ENCODE results near the gene PCNX1. TPM values are rescaled to one million over a fixed set of nuclear protein-coding genes. Genes with fewer than 3 reads are reported as not detected.

The PCNX1 gene
- total and polyA plus RNA-seq, 9 of the 15 experiments (the other 6 are each of a cell fraction or from before 2014, with no cell fraction given): 0.30 to 4.5 (median 2.3) TPM

- in situ Hi-C loops (cut with MboI): no loop called here
- no peak for FAIRE-seq
Measured at GRCh38 chr14:71086567-71086966, 179.3 kb downstream of the PCNX1 start.

More at GRCh38 chr14:71086567-71086966, 179.3 kb downstream of the PCNX1 start:
- Histone ChIP-seq H2AFZ (ENCODE audit: low read depth, low read length) (no peak overlapping the region), H3K36me3 (ENCODE audit: control insufficient read depth, insufficient read depth, low read length) (no peaks in the 10 kb centered on the region), H3K4me3 (no peak overlapping the region), H3K9ac (ENCODE audit: insufficient read depth in 1 of 2, low read depth in 2 of 2, low read length in 2 of 2) (no peak overlapping the region), H3K9me3 (replicated peaks; ENCODE audit: control insufficient read depth, insufficient read depth, low read depth, low read length) (no peaks in the 10 kb centered on the region), H3K4me2 (ENCODE audit: insufficient read depth, low read length) (no peak overlapping the region), H4K20me1 (replicated peaks; ENCODE audit: control insufficient read depth, insufficient read depth, low read length) (no peaks in the 10 kb centered on the region), H3K9me1 (ENCODE audit: control insufficient read depth, insufficient read depth, low read length) (no peaks in the 10 kb centered on the region), H3K79me2 (ENCODE audit: control insufficient read depth, insufficient read depth, low read length) (no peaks in the 10 kb centered on the region), H3K27me3 (ENCODE audit: control insufficient read depth in 2 of 2, insufficient read depth in 2 of 2, low read length in 2 of 2) (no peaks in the 10 kb centered on the region), H3K4me1 (replicated peaks in 1 of 2; ENCODE audit: control insufficient read depth in 2 of 2, insufficient read depth in 2 of 2, low read length in 2 of 2) (no peaks in the 10 kb centered on the region), H3K27ac (ENCODE audit: extremely low read depth, low read depth, low read length) (no peak overlapping the region)
- WGBS (ENCODE audit: insufficient coverage, low coverage, missing lambda C conversion rate): 21% methylated on average over 7 of the region's 7 CpGs
- ChIA-PET POLR2A (no interaction called here), CTCF (ENCODE audit: low intra/inter-chr PET ratio) (no interaction called here)
- TF ChIP-seq HEY1 (CRISPR knock-in tag; IDR thresholded peaks at IDR 0.05; ENCODE audit: borderline replicate concordance): no peak
- no peak for TF ChIP-seq ZNF143 (CRISPR knock-in tag; IDR thresholded peaks at IDR 0.05)
- no peak for TF ChIP-seq FOXK2 (conservative IDR thresholded peaks at IDR 0.05 in 1 of 2, IDR thresholded peaks at IDR 0.05 in 1 of 2; ENCODE audit: low read depth in 2 of 2)
- no peak for TF ChIP-seq ARNT (IDR thresholded peaks at IDR 0.05)
- TF ChIP-seq ZNF277 (CRISPR knock-in tag; IDR thresholded peaks at IDR 0.05; ENCODE audit: borderline replicate concordance): no peak
- TF ChIP-seq ZNF76 (CRISPR knock-in tag; IDR thresholded peaks at IDR 0.05; ENCODE audit: borderline replicate concordance): no peak
- no peak for TF ChIP-seq ELK1 (CRISPR knock-in tag; IDR thresholded peaks at IDR 0.05)
- no peak for TF ChIP-seq ZNF232 (CRISPR knock-in tag; IDR thresholded peaks at IDR 0.05)
- TF ChIP-seq POLR2AphosphoS5 (IDR thresholded peaks at IDR 0.05; ENCODE audit: control insufficient read depth, insufficient read depth, low read depth, low read length): no peak
- no peak for TF ChIP-seq ZNF165 (CRISPR knock-in tag; IDR thresholded peaks at IDR 0.05; ENCODE audit: borderline replicate concordance)
- intact Hi-C loops (cut with micrococcal nuclease): no loop called here
- no peak for ATAC-seq
- no peak for DNase-seq (ENCODE audit: extremely low read depth in 1 of 4, low spot score in 3 of 4)
- no TSS peak for BruUV-seq (replicated peaks)
